ENCODE results near the gene SLC44A4.

- TF ChIP-seq CTCF (IDR thresholded peaks at IDR 0.05), result no peak
- TF ChIP-seq EZH2 (IDR thresholded peaks at IDR 0.05), result no peak
- TF ChIP-seq EZH2phosphoT487 (IDR thresholded peaks at IDR 0.05), result no peak
Observed at GRCh38 chr6:31826793-31827285, 52.0 kb downstream of the SLC44A4 start.
